Activated CD4-positive, alpha-beta T cell treated with anti-CD3 and anti-CD28 coated beads for 24 hours (primary cell): ENCODE data around the gene ST14.

Experiments
- DNase-seq, 2 donors: peaks; one replicate each; pipeline ENCODE4 v3.0.0-alpha.2; 2020; ENCODE audit warnings: low read depth in 2 of 2

Gene ST14

DNA sequence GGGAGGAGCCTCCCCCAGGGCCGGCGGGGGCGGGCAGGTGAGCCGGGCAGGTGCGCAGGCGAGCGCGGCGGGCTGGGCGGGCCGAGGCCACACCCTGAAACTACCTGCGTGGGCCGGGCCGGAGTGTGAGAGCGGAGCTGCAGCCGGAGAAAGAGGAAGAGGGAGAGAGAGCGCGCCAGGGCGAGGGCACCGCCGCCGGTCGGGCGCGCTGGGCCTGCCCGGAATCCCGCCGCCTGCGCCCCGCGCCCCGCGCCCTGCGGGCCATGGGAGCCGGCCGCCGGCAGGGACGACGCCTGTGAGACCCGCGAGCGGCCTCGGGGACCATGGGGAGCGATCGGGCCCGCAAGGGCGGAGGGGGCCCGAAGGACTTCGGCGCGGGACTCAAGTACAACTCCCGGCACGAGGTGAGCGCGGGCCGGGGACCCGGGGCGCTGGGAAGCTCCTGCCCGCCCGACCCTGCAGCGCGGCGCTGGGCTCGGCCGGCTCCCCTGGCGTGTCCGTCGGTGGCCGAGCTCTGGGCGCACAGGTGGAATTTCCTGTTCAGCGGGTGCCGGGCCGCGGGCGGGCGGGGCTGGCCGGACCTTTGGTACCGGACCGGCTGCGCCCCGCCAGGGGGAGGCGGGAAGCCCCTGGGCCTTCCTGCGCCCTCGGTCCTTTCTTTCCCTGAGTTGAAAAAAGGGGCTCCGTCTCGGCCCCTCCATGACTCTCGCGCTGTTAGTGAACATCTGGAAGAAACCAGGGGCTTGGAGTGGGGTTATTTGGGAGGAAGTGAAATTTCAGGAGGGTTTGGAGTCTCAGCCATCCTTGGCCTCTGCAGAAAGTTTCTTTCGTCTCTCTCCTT lies at the start of gene ST14:
ST14 (plus strand) TSS at position 126 of the 841 bp plus-strand sequence; CDS start at position 324, 198 bp downstream.
- no peak for DNase-seq

- DNase-seq, result no peak
These were observed 49.1 kb upstream of the ST14 start for GRCh38 chr11:130110339-130111108.

- DNase-seq, result no peak
These were observed 47.3 kb upstream of the ST14 start for GRCh38 chr11:130112071-130112830.

GRCh38 chr11:130114281-130114680 lies 45.3 kb upstream of the ST14 start:
- DNase-seq, result no peak

DNA sequence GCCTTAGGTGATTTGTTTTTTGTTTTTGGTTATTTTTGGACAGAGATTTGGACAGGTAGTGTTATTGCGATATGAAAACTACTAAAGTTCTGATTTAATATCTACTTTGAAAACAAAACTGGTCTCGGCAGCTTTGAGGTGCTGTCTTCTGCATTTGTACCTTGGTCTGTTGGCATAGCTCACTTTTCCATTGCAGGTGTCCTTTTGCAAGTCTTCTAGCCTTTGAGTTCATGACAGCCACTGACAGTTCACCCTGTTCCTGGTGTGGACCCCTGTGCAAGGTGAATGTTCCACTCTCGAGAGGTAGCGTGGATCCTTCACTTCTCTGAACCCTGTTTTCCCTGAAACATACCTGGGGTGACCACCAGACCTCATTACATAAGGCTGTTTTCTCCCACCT lies 44.9 kb upstream of the ST14 start:
- no peak for DNase-seq

GRCh38 chr11:130115218-130115617 lies 44.4 kb upstream of the ST14 start:
- DNase-seq, result no peak

GRCh38 chr11:130118165-130118564 lies 41.4 kb upstream of the ST14 start:
- no peak for DNase-seq

DNA sequence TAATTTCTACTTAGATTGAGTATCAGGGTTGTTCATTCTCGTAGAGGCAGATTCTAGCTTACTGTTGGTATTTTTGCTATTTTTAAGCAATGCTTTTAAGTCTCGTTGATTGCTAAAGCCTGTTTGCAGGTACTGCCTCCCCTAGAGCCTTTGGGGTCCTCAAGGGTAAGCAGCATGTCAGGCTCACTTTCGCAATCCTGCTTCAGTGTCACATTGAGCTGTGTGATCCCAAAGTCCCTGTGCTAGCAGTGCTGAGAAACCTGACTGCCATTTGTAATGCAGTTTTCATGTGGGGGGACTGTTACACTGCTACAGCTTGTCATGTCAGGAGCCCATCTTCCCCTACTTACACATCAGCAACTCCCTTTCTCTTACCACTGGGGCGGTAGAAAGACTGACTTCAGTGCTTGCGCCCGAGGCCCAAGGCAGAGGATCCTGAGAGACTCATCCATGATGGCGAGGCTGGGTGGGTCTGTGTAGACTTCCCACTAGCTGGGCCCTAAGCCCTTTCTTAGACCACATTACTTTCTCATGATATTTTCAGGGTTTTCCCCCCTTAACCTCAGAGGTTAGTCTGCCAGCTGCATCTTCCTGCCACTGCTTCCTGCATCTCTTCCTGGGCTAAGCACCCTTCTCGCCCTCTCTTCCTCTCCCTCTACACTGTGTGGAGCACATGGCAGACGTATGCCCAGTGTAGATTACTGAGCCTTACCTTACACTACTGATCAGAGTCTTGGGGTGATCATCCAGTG lies 40.8 kb upstream of the ST14 start:
- peak in 1 of 2 donors; percentile 6 for DNase-seq

DNA sequence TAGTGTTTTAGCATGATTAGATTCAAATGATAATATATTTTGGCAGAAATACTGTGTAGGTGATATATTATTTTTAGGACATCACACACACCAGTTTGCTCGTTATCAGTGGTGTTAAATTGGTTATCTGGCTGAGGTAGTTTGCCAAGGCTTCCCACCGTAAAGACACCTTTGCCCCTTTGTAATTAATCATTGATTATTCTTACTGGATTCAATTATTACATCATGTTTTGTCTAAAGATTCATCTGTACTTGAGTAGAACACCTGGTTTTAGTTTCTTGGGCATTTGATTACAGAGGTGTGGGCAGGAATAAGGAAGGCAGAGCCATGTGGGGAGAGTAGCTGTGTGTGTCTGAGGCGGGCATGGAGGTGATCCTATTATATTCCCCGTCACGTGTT lies 39.5 kb upstream of the ST14 start:
- DNase-seq, result no peak

DNA sequence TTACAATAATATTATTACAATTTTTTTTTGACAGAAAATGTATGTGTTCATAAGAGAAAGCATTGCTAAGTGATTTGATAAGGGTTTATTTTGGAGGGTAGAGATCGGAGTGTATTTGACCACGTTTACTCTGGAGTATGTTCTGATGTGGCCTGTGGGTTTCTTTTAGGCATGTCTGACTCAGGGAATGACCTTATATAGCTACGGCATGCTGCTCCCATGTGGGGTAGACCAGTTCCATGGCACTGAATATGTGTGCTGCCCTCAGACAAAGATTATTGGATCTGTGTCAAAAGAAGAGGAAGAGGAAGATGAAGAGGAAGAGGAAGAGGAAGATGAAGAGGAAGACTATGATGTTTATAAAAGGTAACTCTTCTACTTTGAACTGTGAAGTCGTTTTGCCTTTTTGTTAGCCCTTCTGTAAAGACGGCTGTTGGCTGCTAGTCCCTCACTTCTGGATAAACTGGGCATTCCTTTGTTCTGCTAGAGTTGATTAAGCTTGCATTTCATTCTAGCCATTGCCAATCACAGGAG lies 38.1 kb upstream of the ST14 start:
- DNase-seq, result no peak

- DNase-seq, result peak; percentile 13 to 15
These were observed 37.4 kb upstream of the ST14 start for GRCh38 chr11:130122141-130122575.

GRCh38 chr11:130123414-130124040 lies 36.1 kb upstream of the ST14 start:
- DNase-seq, result no peak

DNA sequence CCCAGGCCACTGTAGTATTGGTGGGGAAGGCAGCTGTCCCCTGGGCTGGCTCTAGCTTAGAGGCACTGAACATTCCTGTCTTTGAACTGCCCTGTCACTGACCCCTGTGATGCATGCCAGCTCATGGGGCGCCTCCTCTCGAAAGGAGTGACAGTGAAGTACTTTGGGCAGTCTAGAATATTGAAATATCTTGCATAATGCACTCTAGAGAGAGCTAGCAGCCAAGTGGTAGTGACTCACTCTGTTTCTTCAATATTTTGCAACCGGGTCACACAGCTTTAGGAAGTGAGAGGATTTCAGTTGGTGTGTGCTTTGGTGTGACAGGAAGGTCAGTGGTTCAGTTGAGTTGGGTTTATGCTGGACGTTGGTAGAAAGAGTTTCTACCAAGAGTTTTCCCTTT lies 35.5 kb upstream of the ST14 start:
- no peak for DNase-seq

DNA sequence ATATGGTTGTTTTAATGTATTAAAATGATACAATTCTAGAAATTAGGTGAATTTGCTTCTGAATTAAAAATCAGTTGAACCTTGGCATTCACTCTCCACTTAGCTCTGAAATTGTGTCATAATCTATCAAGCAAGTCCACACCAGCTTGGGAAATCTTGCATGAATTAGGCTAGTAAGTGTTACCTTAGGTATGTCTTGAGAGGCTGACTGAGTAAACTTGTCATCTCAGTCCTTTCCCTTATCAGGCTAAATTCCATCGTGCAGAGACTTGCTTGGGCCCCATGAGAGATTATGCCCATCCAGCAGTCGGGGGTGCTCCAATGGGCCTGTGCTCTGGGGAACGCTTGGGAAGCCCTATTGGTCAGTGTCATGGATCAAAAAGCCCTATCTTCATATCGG lies 33.9 kb upstream of the ST14 start:
- no peak for DNase-seq

- no peak for DNase-seq
These were observed 33.1 kb upstream of the ST14 start for GRCh38 chr11:130126516-130126915.

DNA sequence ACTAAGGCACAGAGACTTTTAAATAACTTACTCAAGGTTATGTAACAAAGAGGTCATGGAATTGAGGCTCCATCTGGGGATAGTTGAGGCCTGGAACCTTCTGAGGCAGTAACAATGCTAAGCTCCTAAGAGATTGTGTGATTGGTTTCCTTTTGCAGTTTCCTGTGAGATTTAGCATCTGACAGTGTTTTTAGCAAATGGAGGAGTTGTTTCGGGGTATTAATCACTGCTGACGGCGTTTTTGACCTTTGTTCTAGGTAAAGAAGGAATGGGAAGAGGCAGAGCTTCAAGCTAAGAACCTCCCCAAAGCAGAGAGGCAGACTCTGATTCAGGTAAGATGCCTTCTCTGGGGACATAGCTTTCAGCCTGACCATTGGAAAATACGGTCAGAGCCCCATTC lies 32.1 kb upstream of the ST14 start:
- DNase-seq, result no peak

DNA sequence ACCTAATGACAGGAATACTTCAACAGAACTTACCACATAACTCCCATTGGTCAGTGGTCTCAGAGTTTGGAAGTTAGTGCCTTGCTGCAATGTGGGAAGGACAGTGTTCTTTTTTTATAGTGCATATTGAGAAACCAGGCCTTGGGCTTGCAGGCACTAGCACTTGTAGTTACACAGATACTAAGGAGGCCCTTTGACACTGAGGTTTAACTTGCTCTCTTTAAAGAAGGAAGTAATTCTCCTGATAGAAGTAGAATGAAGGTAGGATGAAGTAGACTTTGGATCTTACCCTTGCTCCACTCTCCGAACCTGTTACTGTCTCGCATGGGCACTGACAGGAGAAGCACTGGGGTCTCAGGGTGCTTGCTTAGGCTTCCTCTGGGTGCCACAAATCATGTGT lies 31.0 kb upstream of the ST14 start:
- no peak for DNase-seq

DNA sequence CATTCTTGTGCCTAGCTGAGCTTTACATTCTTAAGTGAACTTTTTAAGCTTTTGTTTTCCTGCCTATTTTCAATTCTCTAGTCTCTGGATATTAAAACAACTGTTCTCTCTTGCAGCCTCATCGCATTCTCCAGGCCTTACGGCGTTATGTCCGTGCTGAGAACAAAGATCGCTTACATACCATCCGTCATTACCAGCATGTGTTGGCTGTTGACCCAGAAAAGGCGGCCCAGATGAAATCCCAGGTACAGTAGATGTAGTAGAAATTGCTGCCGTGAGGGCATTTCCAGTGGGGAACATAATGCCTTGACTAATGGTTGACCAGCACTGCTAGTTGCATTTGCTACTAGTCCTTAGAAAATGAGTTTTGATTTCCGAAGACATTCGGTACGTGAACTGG lies 29.7 kb upstream of the ST14 start:
- no peak for DNase-seq

DNA sequence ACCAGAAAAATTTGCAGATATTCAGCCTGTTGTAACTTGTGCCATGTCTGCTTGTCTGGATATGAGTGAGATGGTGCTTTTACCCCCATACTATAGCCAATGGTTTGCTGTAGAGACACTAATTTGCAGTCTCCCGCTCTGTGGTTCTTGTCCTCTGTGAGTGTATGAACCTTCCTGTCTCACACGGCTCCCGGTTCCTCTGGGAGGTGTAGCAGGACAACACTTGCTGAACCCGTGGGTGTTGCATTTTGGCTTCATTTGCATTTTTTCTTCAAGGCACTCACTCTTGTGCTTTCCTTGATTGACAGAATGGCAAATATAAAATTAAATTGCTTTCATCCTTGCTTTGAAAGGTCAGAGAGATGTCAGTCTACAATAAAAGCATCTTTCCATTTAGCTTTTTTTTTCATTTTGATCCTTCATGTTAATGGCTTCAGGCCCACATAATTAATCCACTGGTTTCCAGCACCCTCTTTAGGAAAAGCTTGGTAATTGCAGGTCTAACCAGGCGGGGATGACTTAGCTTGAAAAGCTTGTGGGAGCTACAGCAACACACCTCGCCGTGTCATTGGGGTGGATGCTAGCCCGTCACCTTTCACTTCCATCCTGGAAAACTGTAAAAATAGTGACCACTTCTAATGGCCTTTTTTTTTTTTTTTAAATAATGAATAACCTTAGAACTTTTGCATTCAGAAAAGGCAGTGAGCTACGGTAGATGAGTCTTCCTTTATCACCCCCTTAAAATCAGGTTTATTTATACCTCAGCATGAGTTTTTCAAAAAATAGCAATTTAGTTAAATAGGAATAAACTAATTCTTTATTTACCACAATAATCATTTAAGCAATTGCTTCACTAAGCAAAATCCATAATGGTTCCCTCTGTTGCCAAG lies 27.4 kb upstream of the ST14 start:
- peak; percentile 9 to 52 for DNase-seq

GRCh38 chr11:130133716-130134115 lies 25.9 kb upstream of the ST14 start:
- DNase-seq, result no peak
